GM03348 (cell line): ENCODE results near the gene HOXA13.

ENCODE experiments used
- DNase-seq: peaks from one replicate; pipeline ENCODE4 v3.0.0; 2012; ENCODE audit warnings: low spot score

HOXA13 gene

GRCh38 chr7:27170426-27171324 is 29.2 kb downstream of the HOXA13 start:
- no peak for DNase-seq

- DNase-seq, result peak; percentile 37
Measured at GRCh38 chr7:27169658-27170425, 30.0 kb downstream of the HOXA13 start.

GRCh38 chr7:27168265-27168947 is 31.5 kb downstream of the HOXA13 start:
- DNase-seq, result peak; percentile 38

- DNase-seq, result peak; percentile 35
Measured at GRCh38 chr7:27167916-27168264, 32.0 kb downstream of the HOXA13 start.

- DNase-seq, result peak; percentile 76
Measured at GRCh38 chr7:27166531-27167505, 33.1 kb downstream of the HOXA13 start.

GRCh38 chr7:27165996-27166530 is 33.8 kb downstream of the HOXA13 start:
- DNase-seq, result peak; percentile 31

- peak; percentile 91 for DNase-seq
Measured at GRCh38 chr7:27165089-27165995, 34.5 kb downstream of the HOXA13 start, which contains the start of gene HOXA9. Gene HOXA9, minus strand, starts transcription at chr7:27165537. Its CDS starts 80 bp downstream, at chr7:27165457.

- peak; percentile 65 for DNase-seq
Measured at GRCh38 chr7:27164367-27165088, 35.4 kb downstream of the HOXA13 start.

- DNase-seq, result no peak
Measured at GRCh38 chr7:27164045-27164366, 35.9 kb downstream of the HOXA13 start.

- DNase-seq, result no peak
Measured at GRCh38 chr7:27163288-27164044, 36.4 kb downstream of the HOXA13 start.

- no peak for DNase-seq
Measured at GRCh38 chr7:27162561-27163287, 37.2 kb downstream of the HOXA13 start.

- DNase-seq, result no peak
Measured at GRCh38 chr7:27161721-27162560, 38.0 kb downstream of the HOXA13 start.

GRCh38 chr7:27161214-27161720 is 38.6 kb downstream of the HOXA13 start:
- no peak for DNase-seq

GRCh38 chr7:27160546-27161213 is 39.2 kb downstream of the HOXA13 start:
- peak; percentile 82 for DNase-seq

- no peak for DNase-seq
Measured at GRCh38 chr7:27160145-27160545, 39.7 kb downstream of the HOXA13 start.
